Natural killer cell (primary cell): Measurements from ENCODE around the gene UST. TPM values are rescaled to one million over a fixed set of nuclear protein-coding genes. Genes with fewer than 3 reads are reported as not detected.

ENCODE experiments used
- ATAC-seq, 3 donors: fragments of 150-1000 bp in 2 of 3; fragments of 200-7000 bp in 1 of 3; cut with Tn5 transposase; 1 replicate in 1 of 3; 2 replicates in 2 of 3; pipeline ENCODE4 v1.10.0; 2021; ENCODE audit warnings: mild to moderate bottlenecking in 2 of 3, moderate library complexity in 2 of 3
- DNase-seq, 2 donors: peaks; one replicate each; pipeline versions ENCODE4 v3.0.0 to v3.0.0-alpha.2; 2013 to 2021; ENCODE audit warnings: mixed read lengths in 1 of 2
- H3K27ac ChIP-seq: one replicate; pipeline ENCODE4 v1.5.1; 2013; ENCODE audit warnings: mild to moderate bottlenecking, low read length
- H3K27me3 ChIP-seq: one replicate; pipeline ENCODE4 v1.6.1; 2013; ENCODE audit warnings: low read length; ENCODE audit not compliant: control insufficient read depth, insufficient read depth
- H3K36me3 ChIP-seq: one replicate; pipeline ENCODE4 v1.6.1; 2013; ENCODE audit warnings: low read length; ENCODE audit not compliant: control insufficient read depth, insufficient read depth
- H3K4me1 ChIP-seq: one replicate; pipeline ENCODE4 v1.6.1; 2013; ENCODE audit warnings: low read length; ENCODE audit not compliant: control insufficient read depth, insufficient read depth
- H3K4me3 ChIP-seq: one replicate; pipeline ENCODE4 v1.5.1; 2013; ENCODE audit warnings: low read length
- H3K9me3 ChIP-seq: one replicate; pipeline ENCODE4 v1.6.1; 2013; ENCODE audit warnings: low read length; ENCODE audit not compliant: control insufficient read depth, insufficient read depth
- H3K27ac Mint-ChIP-seq, 2 donors: one replicate each; pipeline ENCODE4 v1.8.0; 2022; ENCODE audit warnings: mild to moderate bottlenecking in 2 of 2, mixed read lengths in 2 of 2, moderate library complexity in 1 of 2
- H3K27me3 Mint-ChIP-seq, 2 donors: one replicate each; pipeline ENCODE4 v1.8.0; 2022; ENCODE audit warnings: low read depth in 2 of 2, mixed read lengths in 2 of 2
- H3K36me3 Mint-ChIP-seq: one replicate; pipeline ENCODE4 v1.8.0; 2022; ENCODE audit warnings: mixed read lengths
- H3K4me1 Mint-ChIP-seq, 2 donors: one replicate each; pipeline ENCODE4 v1.8.0; 2022; ENCODE audit warnings: mixed read lengths in 2 of 2
- H3K4me3 Mint-ChIP-seq: one replicate; pipeline ENCODE4 v1.8.0; 2022; ENCODE audit warnings: mild to moderate bottlenecking, moderate library complexity, mixed read lengths
- H3K9me3 Mint-ChIP-seq, 2 donors: one replicate each; pipeline ENCODE4 v1.8.0; 2022; ENCODE audit warnings: mixed read lengths in 2 of 2
- WGBS: methylation state at CpG from one replicate; pipeline ENCODE4 v1.1.7; 2013; ENCODE audit warnings: missing lambda C conversion rate; ENCODE audit not compliant: insufficient coverage; 5-methylcytosine and 5-hydroxymethylcytosine counted together
- intact Hi-C: fragments of 100-400 bp; cut with micrococcal nuclease; formaldehyde crosslinking; loops from one replicate; pipeline ENCODE4 v1.14.2; 2022
- total RNA-seq, 4 donors: library from RNA; stranded (reverse); fragments of 120-200 nt in 1 of 4; gene quantifications; one replicate each; pipeline versions ENCODE4 v1.2.3 to v1.2.4, GENCODE V29; 2013 to 2022
- TF ChIP-seq, protein P1 (sequence below): fragments of 200-600 bp; IDR thresholded peaks from one replicate; pipeline ENCODE4 v1.8.0; 2022; ENCODE audit warnings: antibody characterized with exemption

UST gene
- total RNA-seq, 3 donors from 2014 or later (not counting 1 experiment from before 2014, with no cell fraction given): 6.3 to 11.9 (median 10.6) TPM

DNA sequence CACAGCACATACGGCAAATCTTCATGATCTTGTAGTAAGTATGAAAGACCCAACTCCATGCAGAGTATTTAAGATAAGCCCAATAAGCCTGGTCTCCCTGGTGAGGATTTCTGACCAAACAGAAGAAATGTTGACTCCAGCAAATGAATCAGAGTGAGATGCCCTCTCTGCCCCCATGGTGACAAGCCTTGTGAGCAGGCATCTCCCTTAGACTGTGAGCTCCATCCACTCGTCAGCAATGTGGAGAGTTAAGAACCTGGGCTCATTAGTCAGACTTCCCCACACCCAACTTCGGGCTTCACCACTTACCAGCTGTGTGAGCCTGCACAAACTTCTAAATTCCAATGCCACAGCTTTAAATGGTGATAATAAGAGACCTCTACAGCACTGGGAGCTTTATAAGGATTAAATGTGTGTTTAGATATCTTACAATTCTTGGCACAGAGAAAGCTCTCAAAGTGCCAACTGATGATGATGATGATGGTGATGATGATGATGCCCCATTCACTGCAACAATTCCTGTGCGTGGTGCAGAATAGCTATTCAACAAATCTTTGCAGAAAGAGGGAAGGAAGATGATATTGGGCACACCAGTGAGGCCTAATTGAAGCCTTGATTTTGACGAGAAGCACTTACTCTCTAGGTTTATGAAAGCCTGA is 317.3 kb downstream of the UST start:
- Histone ChIP-seq H3K27ac (no peak overlapping the region), H3K4me1 (peaks cover 38% of the 10 kb centered on the region), H3K36me3 (no peaks in the 10 kb centered on the region), H3K4me3 (no peak overlapping the region), H3K9me3 (no peaks in the 10 kb centered on the region), H3K27me3 (no peaks in the 10 kb centered on the region)
- H3K4me3 Mint-ChIP-seq: no peak overlapping the region
- H3K36me3 Mint-ChIP-seq: no peaks in the 10 kb centered on the region
- no peaks in the 10 kb centered on the region for H3K27me3 Mint-ChIP-seq
- intact Hi-C loops: no loop called here
- no peak for ATAC-seq
- no peak overlapping the region for H3K27ac Mint-ChIP-seq
- 92% methylated on average over 5 of the region's 5 CpGs for WGBS
- no peak for DNase-seq
- H3K9me3 Mint-ChIP-seq: no peaks in the 10 kb centered on the region
- peaks cover 38 to 41% of the 10 kb centered on the region in 2 donors for H3K4me1 Mint-ChIP-seq
- TF ChIP-seq, protein P1, sequence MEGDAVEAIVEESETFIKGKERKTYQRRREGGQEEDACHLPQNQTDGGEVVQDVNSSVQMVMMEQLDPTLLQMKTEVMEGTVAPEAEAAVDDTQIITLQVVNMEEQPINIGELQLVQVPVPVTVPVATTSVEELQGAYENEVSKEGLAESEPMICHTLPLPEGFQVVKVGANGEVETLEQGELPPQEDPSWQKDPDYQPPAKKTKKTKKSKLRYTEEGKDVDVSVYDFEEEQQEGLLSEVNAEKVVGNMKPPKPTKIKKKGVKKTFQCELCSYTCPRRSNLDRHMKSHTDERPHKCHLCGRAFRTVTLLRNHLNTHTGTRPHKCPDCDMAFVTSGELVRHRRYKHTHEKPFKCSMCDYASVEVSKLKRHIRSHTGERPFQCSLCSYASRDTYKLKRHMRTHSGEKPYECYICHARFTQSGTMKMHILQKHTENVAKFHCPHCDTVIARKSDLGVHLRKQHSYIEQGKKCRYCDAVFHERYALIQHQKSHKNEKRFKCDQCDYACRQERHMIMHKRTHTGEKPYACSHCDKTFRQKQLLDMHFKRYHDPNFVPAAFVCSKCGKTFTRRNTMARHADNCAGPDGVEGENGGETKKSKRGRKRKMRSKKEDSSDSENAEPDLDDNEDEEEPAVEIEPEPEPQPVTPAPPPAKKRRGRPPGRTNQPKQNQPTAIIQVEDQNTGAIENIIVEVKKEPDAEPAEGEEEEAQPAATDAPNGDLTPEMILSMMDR: no peak

DNA sequence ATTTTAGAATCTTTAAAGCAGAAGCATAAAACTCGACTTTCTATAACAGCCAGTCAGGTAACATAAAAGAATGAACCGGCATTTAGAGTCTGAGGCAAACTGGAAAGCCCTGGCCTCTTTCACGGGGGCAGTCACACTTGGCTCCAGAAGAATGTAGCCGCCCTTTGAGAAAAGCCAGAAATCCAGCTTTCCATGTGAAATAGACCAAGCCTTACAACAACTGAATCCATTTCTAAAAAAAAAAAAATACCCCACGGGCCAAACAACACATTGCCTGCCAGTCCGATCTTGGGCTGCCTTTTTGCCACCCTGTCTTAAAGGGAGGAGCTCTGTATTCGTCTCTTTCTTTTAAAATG is 317.8 kb downstream of the UST start:
- 91% methylated on average over 7 of the region's 7 CpGs for WGBS
- Mint-ChIP-seq H3K4me1 (peaks cover 37 to 39% of the 10 kb centered on the region in 2 donors), H3K36me3 (no peaks in the 10 kb centered on the region), H3K9me3 (no peaks in the 10 kb centered on the region), H3K4me3 (no peak overlapping the region), H3K27ac (no peak overlapping the region), H3K27me3 (no peaks in the 10 kb centered on the region)
- no peak overlapping the region for H3K4me3 ChIP-seq
- DNase-seq: no peak
- no peaks in the 10 kb centered on the region for H3K9me3 ChIP-seq
- TF ChIP-seq, protein P1: no peak
- peaks cover 33% of the 10 kb centered on the region for H3K4me1 ChIP-seq
- H3K27ac ChIP-seq: no peak overlapping the region
- no peak for ATAC-seq
- intact Hi-C loops: no loop called here
- H3K27me3 ChIP-seq: no peaks in the 10 kb centered on the region
- H3K36me3 ChIP-seq: no peaks in the 10 kb centered on the region

DNA sequence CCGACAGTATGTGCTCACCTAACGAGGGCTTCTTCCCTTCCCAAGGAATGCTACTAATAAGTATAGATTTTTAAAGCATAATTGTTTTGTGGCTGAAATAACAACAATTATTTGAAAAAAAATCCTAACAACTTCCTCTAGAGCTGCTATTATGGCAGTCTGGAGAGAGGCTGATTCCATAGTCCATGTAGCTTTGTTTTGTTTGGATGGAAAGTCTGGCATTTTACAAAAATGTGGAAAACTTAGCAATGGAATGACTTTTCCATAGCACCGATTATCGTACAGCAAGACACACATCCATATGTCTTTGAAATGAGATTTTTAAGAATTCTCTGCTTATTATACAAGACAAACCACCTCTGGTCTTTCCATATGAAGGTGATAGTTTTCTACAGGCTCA is 318.3 kb downstream of the UST start:
- Mint-ChIP-seq H3K27me3 (no peaks in the 10 kb centered on the region), H3K27ac (peak overlapping the region in 1 of 2 donors; percentile 70), H3K9me3 (no peaks in the 10 kb centered on the region), H3K36me3 (no peaks in the 10 kb centered on the region), H3K4me3 (no peak overlapping the region), H3K4me1 (peaks cover 32 to 34% of the 10 kb centered on the region in 2 donors)
- Histone ChIP-seq H3K4me1 (peaks cover 28% of the 10 kb centered on the region), H3K9me3 (no peaks in the 10 kb centered on the region), H3K27ac (no peak overlapping the region), H3K36me3 (no peaks in the 10 kb centered on the region), H3K4me3 (no peak overlapping the region), H3K27me3 (no peaks in the 10 kb centered on the region)
- ATAC-seq: no peak
- TF ChIP-seq, protein P1: no peak
- no peak for DNase-seq
- WGBS: no CpG with 5 or more reads among the region's 4 CpGs
- intact Hi-C loops: no loop called here
